ENCODE measurements around the gene CARS1. TPM values are rescaled to one million over a fixed set of nuclear protein-coding genes. Genes with fewer than 3 reads are reported as not detected.

CARS1 gene
- total and polyA plus RNA-seq, 2 experiments from 2014 or later = 72.9 to 95.9 TPM

DNA sequence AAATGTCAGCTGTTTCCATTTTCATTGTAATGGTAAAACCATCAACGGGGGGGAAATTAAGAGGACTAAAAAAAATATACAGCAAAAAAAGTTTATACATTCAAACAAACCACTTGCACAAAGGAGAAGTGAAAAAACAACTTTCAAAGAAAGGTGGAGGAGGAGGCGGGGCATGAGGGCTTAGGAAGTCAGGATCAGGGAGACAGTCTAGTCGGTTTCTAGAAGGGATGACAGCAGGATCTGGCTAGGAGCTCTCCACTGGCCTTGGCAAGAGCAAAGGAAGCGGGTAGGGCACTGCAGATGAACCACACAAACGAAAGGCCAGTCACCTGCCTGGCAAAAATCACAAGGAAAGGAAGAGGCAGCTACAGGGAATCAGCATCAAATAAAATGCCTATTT is 96.1 kb downstream of the CARS1 start:
- Mint-ChIP-seq H3K27ac (peak overlapping the region; percentile 66), H3K4me1 (peaks cover 29% of the 10 kb centered on the region), H3K9me3 (no peaks in the 10 kb centered on the region), H3K36me3 (ENCODE audit: low read depth) (peaks cover 92% of the 10 kb centered on the region), H3K27me3 (ENCODE audit: insufficient read depth, low read depth, poor library complexity) (peaks cover 8% of the 10 kb centered on the region), H3K4me3 (peak overlapping the region; percentile 13; the same call in 1 of the 3 replicates)
- ATAC-seq (peak; percentile 82), DNase-seq (ENCODE audit: low spot score) (peak; percentile 53)
- Histone ChIP-seq H3K27me3 (ENCODE audit: insufficient read depth) (no peaks in the 10 kb centered on the region), H3K79me2 (replicated peaks; ENCODE audit: insufficient read depth) (peaks cover 82% of the 10 kb centered on the region), H2AFZ (no peak overlapping the region), H3F3A (replicated peaks; ENCODE audit: low read depth) (0 out of 2 replicates have a peak, but pooled peaks cover 19% of the 10 kb centered on the region), H3K4me3 (no peak overlapping the region), H4K20me1 (replicated peaks; ENCODE audit: insufficient read depth) (peaks cover 65% of the 10 kb centered on the region), H3K27ac (ENCODE audit: low read depth) (0 out of 2 replicates have a peak overlapping the region, but pooled peaks have one; percentile 47), H3K4me2 (peak overlapping the region; percentile 49; the same call in 1 of the 2 replicates), H3K4me1 (ENCODE audit: insufficient read depth) (peaks cover 27% of the 10 kb centered on the region), H3K36me3 (ENCODE audit: insufficient read depth) (peaks cover 74% of the 10 kb centered on the region), H3K9me2 (ENCODE audit: insufficient read depth) (no peaks in the 10 kb centered on the region)
- no peak for TF ChIP-seq POLR2AphosphoS5 (IDR thresholded peaks at IDR 0.05; ENCODE audit: low read depth)
- TF ChIP-seq, protein P1, sequence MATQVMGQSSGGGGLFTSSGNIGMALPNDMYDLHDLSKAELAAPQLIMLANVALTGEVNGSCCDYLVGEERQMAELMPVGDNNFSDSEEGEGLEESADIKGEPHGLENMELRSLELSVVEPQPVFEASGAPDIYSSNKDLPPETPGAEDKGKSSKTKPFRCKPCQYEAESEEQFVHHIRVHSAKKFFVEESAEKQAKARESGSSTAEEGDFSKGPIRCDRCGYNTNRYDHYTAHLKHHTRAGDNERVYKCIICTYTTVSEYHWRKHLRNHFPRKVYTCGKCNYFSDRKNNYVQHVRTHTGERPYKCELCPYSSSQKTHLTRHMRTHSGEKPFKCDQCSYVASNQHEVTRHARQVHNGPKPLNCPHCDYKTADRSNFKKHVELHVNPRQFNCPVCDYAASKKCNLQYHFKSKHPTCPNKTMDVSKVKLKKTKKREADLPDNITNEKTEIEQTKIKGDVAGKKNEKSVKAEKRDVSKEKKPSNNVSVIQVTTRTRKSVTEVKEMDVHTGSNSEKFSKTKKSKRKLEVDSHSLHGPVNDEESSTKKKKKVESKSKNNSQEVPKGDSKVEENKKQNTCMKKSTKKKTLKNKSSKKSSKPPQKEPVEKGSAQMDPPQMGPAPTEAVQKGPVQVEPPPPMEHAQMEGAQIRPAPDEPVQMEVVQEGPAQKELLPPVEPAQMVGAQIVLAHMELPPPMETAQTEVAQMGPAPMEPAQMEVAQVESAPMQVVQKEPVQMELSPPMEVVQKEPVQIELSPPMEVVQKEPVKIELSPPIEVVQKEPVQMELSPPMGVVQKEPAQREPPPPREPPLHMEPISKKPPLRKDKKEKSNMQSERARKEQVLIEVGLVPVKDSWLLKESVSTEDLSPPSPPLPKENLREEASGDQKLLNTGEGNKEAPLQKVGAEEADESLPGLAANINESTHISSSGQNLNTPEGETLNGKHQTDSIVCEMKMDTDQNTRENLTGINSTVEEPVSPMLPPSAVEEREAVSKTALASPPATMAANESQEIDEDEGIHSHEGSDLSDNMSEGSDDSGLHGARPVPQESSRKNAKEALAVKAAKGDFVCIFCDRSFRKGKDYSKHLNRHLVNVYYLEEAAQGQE (IDR thresholded peaks at IDR 0.05; ENCODE audit: unreplicated experiment) = no peak
- TF ChIP-seq, protein P2, sequence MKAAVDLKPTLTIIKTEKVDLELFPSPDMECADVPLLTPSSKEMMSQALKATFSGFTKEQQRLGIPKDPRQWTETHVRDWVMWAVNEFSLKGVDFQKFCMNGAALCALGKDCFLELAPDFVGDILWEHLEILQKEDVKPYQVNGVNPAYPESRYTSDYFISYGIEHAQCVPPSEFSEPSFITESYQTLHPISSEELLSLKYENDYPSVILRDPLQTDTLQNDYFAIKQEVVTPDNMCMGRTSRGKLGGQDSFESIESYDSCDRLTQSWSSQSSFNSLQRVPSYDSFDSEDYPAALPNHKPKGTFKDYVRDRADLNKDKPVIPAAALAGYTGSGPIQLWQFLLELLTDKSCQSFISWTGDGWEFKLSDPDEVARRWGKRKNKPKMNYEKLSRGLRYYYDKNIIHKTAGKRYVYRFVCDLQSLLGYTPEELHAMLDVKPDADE (IDR thresholded peaks at IDR 0.05) = no peak
- no peak for TF ChIP-seq NANOG (IDR thresholded peaks at IDR 0.05; ENCODE audit: borderline replicate concordance)
- TF ChIP-seq CREB1 (CRISPR knock-in tag; IDR thresholded peaks at IDR 0.05; ENCODE audit: low read depth) = no peak
- no peak for TF ChIP-seq ZNF462 (CRISPR knock-in tag; IDR thresholded peaks at IDR 0.05)
- TF ChIP-seq JUNB (IDR thresholded peaks at IDR 0.05; ENCODE audit: unreplicated experiment) = no peak
- TF ChIP-seq STAT1 (IDR thresholded peaks at IDR 0.05; ENCODE audit: unreplicated experiment) = no peak

Data from GM23338 (cell line).